WTC11 (cell line): ENCODE measurements around the gene EIF4G1. TPM values are rescaled to one million over a fixed set of nuclear protein-coding genes. Genes with fewer than 3 reads are reported as not detected.

Source experiments
- ATAC-seq: fragments of 200-7000 bp; cut with Tn5 transposase; 2 replicates; pipeline ENCODE4 v1.10.0; 2021; ENCODE audit warnings: mild to moderate bottlenecking, moderate library complexity
- CTCF ChIA-PET: fragments of 300-600 bp; sonication (Branson Sonifier 250); formaldehyde crosslinking; loops from one replicate; lab custom pipeline; 2021; ENCODE audit warnings: antibody characterized with exemption; lab: Charles Lee
- POLR2A ChIA-PET: fragments of 350-600 bp; sonication (Branson Sonifier 250); formaldehyde crosslinking; loops from one replicate; lab custom pipeline; 2021; ENCODE audit warnings: antibody characterized with exemption; lab: Charles Lee
- DNase-seq: peaks from one replicate; pipeline ENCODE4 v3.0.0; 2021; ENCODE audit warnings: low spot score
- H3K27ac Mint-ChIP-seq: 2 replicates; pipeline ENCODE4 v1.8.0; 2021; ENCODE audit warnings: mixed read lengths
- H3K27me3 Mint-ChIP-seq: 2 replicates; pipeline ENCODE4 v1.8.0; 2021; ENCODE audit warnings: low read depth, mild to moderate bottlenecking, moderate library complexity, mixed read lengths
- H3K36me3 Mint-ChIP-seq: 2 replicates; pipeline ENCODE4 v1.8.0; 2021; ENCODE audit warnings: mixed read lengths
- H3K4me1 Mint-ChIP-seq: 2 replicates; pipeline ENCODE4 v1.8.0; 2022; ENCODE audit warnings: mixed read lengths
- H3K4me3 Mint-ChIP-seq: 2 replicates; pipeline ENCODE4 v1.8.0; 2021; ENCODE audit warnings: mild to moderate bottlenecking, moderate library complexity, mixed read lengths
- H3K9me3 Mint-ChIP-seq: 2 replicates; pipeline ENCODE4 v1.8.0; 2021; ENCODE audit warnings: mixed read lengths
- ATF2 ChIP-seq: sonication (generic); formaldehyde crosslinking; IDR thresholded peaks from 2 replicates; pipeline ENCODE4 v1.8.1; 2022; ENCODE audit warnings: low read depth, missing genetic modification reagents, borderline replicate concordance
- EMX1 ChIP-seq: fragments of 250-450 bp; sonication (Bioruptor Pico); IDR thresholded peaks from 2 replicates; pipeline ENCODE4 v1.8.0; 2021; ENCODE audit warnings: mild to moderate bottlenecking
- FOXP1 ChIP-seq: sonication (generic); formaldehyde crosslinking; IDR thresholded peaks from 2 replicates; pipeline ENCODE4 v1.8.0; 2022; ENCODE audit warnings: missing genetic modification reagents, mild to moderate bottlenecking, moderate library complexity, borderline replicate concordance
- GRHL2 ChIP-seq: fragments of 250-450 bp; sonication (Bioruptor Pico); IDR thresholded peaks from 2 replicates; pipeline ENCODE4 v1.8.0; 2022; ENCODE audit warnings: mild to moderate bottlenecking, moderate library complexity; ENCODE audit not compliant: insufficient replicate concordance, severe bottlenecking
- GTF2I ChIP-seq: fragments of 250-450 bp; sonication (Bioruptor Pico); conservative IDR thresholded peaks from 2 replicates; pipeline ENCODE4 v1.4.0; 2021; ENCODE audit warnings: mild to moderate bottlenecking
- JUN ChIP-seq: sonication (generic); formaldehyde crosslinking; IDR thresholded peaks from 2 replicates; pipeline ENCODE4 v1.8.0; 2023; ENCODE audit warnings: mild to moderate bottlenecking, missing genetic modification reagents
- NR2C2 ChIP-seq: sonication (generic); formaldehyde crosslinking; IDR thresholded peaks from 2 replicates; pipeline ENCODE4 v1.8.0; 2022; ENCODE audit warnings: mild to moderate bottlenecking, missing genetic modification reagents
- OVOL2 ChIP-seq: fragments of 250-450 bp; sonication (Bioruptor Pico); IDR thresholded peaks from 2 replicates; pipeline ENCODE4 v1.9.0; 2021; ENCODE audit warnings: mild to moderate bottlenecking, borderline replicate concordance
- SP1 ChIP-seq: sonication (generic); formaldehyde crosslinking; conservative IDR thresholded peaks from 2 replicates; pipeline ENCODE4 v1.8.1; 2022; ENCODE audit warnings: missing genetic modification reagents
- TCF7 ChIP-seq: sonication (generic); formaldehyde crosslinking; IDR thresholded peaks from 2 replicates; pipeline ENCODE4 v1.8.0; 2022; ENCODE audit warnings: mild to moderate bottlenecking, low read depth, missing genetic modification reagents, moderate library complexity
- TEAD1 ChIP-seq: sonication (generic); formaldehyde crosslinking; IDR thresholded peaks from 2 replicates; pipeline ENCODE4 v1.8.0; 2022; ENCODE audit warnings: mild to moderate bottlenecking, missing genetic modification reagents
- ZNF232 ChIP-seq: sonication (generic); formaldehyde crosslinking; IDR thresholded peaks from 2 replicates; pipeline ENCODE4 v1.8.0; 2022; ENCODE audit warnings: mild to moderate bottlenecking, missing genetic modification reagents
- ZNF317 ChIP-seq: sonication (generic); formaldehyde crosslinking; IDR thresholded peaks from 2 replicates; pipeline ENCODE4 v1.8.1; 2023; ENCODE audit warnings: low read depth, mild to moderate bottlenecking, moderate library complexity, missing genetic modification reagents, borderline replicate concordance
- ZNF671 ChIP-seq: fragments of 250-450 bp; sonication (Bioruptor Pico); IDR thresholded peaks from 2 replicates; pipeline ENCODE4 v1.8.0; 2021; ENCODE audit warnings: mild to moderate bottlenecking
- total RNA-seq: library from RNA; stranded (reverse); gene quantifications from 3 replicates; pipeline ENCODE4 v1.2.3, GENCODE V29; 2021
- TF ChIP-seq, protein P1 (sequence below): sonication (generic); formaldehyde crosslinking; IDR thresholded peaks from 2 replicates; pipeline ENCODE4 v1.8.1; 2022; ENCODE audit warnings: mild to moderate bottlenecking, missing genetic modification reagents, moderate library complexity, borderline replicate concordance
- TF ChIP-seq, protein P2 (sequence below): sonication (generic); formaldehyde crosslinking; conservative IDR thresholded peaks from 2 replicates; pipeline ENCODE4 v1.8.1; 2022; ENCODE audit warnings: mild to moderate bottlenecking, missing genetic modification reagents
- TF ChIP-seq, protein P3 (sequence below): sonication (generic); formaldehyde crosslinking; IDR thresholded peaks from 2 replicates; pipeline ENCODE4 v1.8.0; 2022; ENCODE audit warnings: missing genetic modification reagents
- TF ChIP-seq, protein P4 (sequence below): fragments of 250-450 bp; sonication (Bioruptor Pico); IDR thresholded peaks from 2 replicates; pipeline ENCODE4 v2.1.2; 2022; ENCODE audit warnings: mild to moderate bottlenecking, moderate library complexity
- TF ChIP-seq, protein P5 (sequence below): sonication (generic); formaldehyde crosslinking; conservative IDR thresholded peaks from 2 replicates; pipeline ENCODE4 v1.8.1; 2023; ENCODE audit warnings: mild to moderate bottlenecking, low read depth, missing genetic modification reagents, moderate library complexity
- TF ChIP-seq, protein P6 (sequence below): sonication (generic); formaldehyde crosslinking; IDR thresholded peaks from 2 replicates; pipeline ENCODE4 v1.8.0; 2023; ENCODE audit warnings: mild to moderate bottlenecking, missing genetic modification reagents

EIF4G1 gene
- total RNA-seq, 1 experiment from 2014 or later = 557 TPM

- no peak for ATAC-seq
Measured at GRCh38 chr3:184307915-184308314, 6.5 kb upstream of the EIF4G1 start.

DNA sequence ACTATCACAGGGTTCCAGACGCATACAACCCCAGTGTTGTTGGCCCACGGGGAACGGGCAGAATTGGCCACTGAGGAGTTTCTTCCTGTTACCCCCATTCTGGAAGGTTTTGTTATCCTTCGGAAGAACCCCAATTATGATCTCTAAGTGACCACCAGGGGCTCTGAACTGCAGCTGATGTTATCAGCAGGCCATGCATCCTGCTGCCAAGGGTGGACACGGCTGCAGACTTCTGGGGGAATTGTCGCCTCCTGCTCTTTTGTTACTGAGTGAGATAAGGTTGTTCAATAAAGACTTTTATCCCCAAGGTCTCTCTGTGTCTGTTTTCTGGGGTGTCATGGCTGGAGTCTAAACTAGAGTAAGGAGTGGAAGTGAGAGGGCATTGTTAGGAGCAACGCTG lies 5.7 kb upstream of the EIF4G1 start:
- POLR2A ChIA-PET = no interaction called here
- Mint-ChIP-seq H3K27me3 (no peaks in the 10 kb centered on the region), H3K9me3 (no peaks in the 10 kb centered on the region), H3K27ac (no peak overlapping the region), H3K4me1 (0 out of 2 replicates have a peak, but pooled peaks cover 1% of the 10 kb centered on the region), H3K36me3 (peaks cover 58% of the 10 kb centered on the region), H3K4me3 (no peak overlapping the region)
- no peak for DNase-seq
- CTCF ChIA-PET = no interaction called here
- no peak for ATAC-seq
- TF ChIP-seq, protein P1, sequence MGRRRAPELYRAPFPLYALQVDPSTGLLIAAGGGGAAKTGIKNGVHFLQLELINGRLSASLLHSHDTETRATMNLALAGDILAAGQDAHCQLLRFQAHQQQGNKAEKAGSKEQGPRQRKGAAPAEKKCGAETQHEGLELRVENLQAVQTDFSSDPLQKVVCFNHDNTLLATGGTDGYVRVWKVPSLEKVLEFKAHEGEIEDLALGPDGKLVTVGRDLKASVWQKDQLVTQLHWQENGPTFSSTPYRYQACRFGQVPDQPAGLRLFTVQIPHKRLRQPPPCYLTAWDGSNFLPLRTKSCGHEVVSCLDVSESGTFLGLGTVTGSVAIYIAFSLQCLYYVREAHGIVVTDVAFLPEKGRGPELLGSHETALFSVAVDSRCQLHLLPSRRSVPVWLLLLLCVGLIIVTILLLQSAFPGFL (CRISPR knock-in tag) = no peak
- no peak for TF ChIP-seq TCF7 (CRISPR knock-in tag)
- TF ChIP-seq FOXP1 = no peak
- TF ChIP-seq OVOL2 (CRISPR knock-in tag) = no peak
- TF ChIP-seq SP1 (CRISPR knock-in tag) = no peak
- TF ChIP-seq EMX1 (CRISPR knock-in tag) = no peak
- TF ChIP-seq, protein P2, sequence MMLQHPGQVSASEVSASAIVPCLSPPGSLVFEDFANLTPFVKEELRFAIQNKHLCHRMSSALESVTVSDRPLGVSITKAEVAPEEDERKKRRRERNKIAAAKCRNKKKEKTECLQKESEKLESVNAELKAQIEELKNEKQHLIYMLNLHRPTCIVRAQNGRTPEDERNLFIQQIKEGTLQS (CRISPR knock-in tag) = no peak
- TF ChIP-seq, protein P3, sequence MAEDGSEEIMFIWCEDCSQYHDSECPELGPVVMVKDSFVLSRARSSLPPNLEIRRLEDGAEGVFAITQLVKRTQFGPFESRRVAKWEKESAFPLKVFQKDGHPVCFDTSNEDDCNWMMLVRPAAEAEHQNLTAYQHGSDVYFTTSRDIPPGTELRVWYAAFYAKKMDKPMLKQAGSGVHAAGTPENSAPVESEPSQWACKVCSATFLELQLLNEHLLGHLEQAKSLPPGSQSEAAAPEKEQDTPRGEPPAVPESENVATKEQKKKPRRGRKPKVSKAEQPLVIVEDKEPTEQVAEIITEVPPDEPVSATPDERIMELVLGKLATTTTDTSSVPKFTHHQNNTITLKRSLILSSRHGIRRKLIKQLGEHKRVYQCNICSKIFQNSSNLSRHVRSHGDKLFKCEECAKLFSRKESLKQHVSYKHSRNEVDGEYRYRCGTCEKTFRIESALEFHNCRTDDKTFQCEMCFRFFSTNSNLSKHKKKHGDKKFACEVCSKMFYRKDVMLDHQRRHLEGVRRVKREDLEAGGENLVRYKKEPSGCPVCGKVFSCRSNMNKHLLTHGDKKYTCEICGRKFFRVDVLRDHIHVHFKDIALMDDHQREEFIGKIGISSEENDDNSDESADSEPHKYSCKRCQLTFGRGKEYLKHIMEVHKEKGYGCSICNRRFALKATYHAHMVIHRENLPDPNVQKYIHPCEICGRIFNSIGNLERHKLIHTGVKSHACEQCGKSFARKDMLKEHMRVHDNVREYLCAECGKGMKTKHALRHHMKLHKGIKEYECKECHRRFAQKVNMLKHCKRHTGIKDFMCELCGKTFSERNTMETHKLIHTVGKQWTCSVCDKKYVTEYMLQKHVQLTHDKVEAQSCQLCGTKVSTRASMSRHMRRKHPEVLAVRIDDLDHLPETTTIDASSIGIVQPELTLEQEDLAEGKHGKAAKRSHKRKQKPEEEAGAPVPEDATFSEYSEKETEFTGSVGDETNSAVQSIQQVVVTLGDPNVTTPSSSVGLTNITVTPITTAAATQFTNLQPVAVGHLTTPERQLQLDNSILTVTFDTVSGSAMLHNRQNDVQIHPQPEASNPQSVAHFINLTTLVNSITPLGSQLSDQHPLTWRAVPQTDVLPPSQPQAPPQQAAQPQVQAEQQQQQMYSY (CRISPR knock-in tag) = no peak
- no peak for TF ChIP-seq JUN (CRISPR knock-in tag)
- no peak for TF ChIP-seq ZNF232 (CRISPR knock-in tag)

More at GRCh38 chr3:184307915-184308314, 6.5 kb upstream of the EIF4G1 start:
- Mint-ChIP-seq H3K27ac (no peak overlapping the region), H3K27me3 (no peaks in the 10 kb centered on the region), H3K4me1 (no peaks in the 10 kb centered on the region), H3K36me3 (peaks cover 66% of the 10 kb centered on the region)
- TF ChIP-seq ZNF317 (CRISPR knock-in tag) (no peak), ZNF671 (no peak), NR2C2 (CRISPR knock-in tag) (no peak), GRHL2 (CRISPR knock-in tag) (no peak), ATF2 (no peak), SP1 (CRISPR knock-in tag) (no peak), GTF2I (no peak), TEAD1 (no peak)
- TF ChIP-seq, protein P4, sequence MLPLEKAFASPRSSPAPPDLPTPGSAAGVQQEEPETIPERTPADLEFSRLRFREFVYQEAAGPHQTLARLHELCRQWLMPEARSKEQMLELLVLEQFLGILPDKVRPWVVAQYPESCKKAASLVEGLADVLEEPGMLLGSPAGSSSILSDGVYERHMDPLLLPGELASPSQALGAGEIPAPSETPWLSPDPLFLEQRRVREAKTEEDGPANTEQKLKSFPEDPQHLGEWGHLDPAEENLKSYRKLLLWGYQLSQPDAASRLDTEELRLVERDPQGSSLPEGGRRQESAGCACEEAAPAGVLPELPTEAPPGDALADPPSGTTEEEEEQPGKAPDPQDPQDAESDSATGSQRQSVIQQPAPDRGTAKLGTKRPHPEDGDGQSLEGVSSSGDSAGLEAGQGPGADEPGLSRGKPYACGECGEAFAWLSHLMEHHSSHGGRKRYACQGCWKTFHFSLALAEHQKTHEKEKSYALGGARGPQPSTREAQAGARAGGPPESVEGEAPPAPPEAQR = no peak
- TF ChIP-seq, protein P5, sequence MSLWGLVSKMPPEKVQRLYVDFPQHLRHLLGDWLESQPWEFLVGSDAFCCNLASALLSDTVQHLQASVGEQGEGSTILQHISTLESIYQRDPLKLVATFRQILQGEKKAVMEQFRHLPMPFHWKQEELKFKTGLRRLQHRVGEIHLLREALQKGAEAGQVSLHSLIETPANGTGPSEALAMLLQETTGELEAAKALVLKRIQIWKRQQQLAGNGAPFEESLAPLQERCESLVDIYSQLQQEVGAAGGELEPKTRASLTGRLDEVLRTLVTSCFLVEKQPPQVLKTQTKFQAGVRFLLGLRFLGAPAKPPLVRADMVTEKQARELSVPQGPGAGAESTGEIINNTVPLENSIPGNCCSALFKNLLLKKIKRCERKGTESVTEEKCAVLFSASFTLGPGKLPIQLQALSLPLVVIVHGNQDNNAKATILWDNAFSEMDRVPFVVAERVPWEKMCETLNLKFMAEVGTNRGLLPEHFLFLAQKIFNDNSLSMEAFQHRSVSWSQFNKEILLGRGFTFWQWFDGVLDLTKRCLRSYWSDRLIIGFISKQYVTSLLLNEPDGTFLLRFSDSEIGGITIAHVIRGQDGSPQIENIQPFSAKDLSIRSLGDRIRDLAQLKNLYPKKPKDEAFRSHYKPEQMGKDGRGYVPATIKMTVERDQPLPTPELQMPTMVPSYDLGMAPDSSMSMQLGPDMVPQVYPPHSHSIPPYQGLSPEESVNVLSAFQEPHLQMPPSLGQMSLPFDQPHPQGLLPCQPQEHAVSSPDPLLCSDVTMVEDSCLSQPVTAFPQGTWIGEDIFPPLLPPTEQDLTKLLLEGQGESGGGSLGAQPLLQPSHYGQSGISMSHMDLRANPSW (CRISPR knock-in tag) = no peak
- TF ChIP-seq, protein P6, sequence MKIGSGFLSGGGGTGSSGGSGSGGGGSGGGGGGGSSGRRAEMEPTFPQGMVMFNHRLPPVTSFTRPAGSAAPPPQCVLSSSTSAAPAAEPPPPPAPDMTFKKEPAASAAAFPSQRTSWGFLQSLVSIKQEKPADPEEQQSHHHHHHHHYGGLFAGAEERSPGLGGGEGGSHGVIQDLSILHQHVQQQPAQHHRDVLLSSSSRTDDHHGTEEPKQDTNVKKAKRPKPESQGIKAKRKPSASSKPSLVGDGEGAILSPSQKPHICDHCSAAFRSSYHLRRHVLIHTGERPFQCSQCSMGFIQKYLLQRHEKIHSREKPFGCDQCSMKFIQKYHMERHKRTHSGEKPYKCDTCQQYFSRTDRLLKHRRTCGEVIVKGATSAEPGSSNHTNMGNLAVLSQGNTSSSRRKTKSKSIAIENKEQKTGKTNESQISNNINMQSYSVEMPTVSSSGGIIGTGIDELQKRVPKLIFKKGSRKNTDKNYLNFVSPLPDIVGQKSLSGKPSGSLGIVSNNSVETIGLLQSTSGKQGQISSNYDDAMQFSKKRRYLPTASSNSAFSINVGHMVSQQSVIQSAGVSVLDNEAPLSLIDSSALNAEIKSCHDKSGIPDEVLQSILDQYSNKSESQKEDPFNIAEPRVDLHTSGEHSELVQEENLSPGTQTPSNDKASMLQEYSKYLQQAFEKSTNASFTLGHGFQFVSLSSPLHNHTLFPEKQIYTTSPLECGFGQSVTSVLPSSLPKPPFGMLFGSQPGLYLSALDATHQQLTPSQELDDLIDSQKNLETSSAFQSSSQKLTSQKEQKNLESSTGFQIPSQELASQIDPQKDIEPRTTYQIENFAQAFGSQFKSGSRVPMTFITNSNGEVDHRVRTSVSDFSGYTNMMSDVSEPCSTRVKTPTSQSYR (CRISPR knock-in tag) = no peak
- TF ChIP-seq, all 79 proteins: peak for 0
- H3K4me3 Mint-ChIP-seq = no peak overlapping the region
- DNase-seq = no peak
- H3K9me3 Mint-ChIP-seq = no peaks in the 10 kb centered on the region
- CTCF ChIA-PET = no interaction called here
- POLR2A ChIA-PET = no interaction called here
